ENCODE measurements around the gene PEX19.

The PEX19 gene

GRCh38 chr1:160237558-160237957 lies 47.4 kb downstream of the PEX19 start:
- DNase-seq, result no peak

GRCh38 chr1:160236806-160237205 lies 48.1 kb downstream of the PEX19 start:
- DNase-seq, result no peak

- no peak for DNase-seq
Measured at GRCh38 chr1:160232911-160233310, 52.0 kb downstream of the PEX19 start.

GRCh38 chr1:160228431-160228830 lies 56.5 kb downstream of the PEX19 start:
- no peak for DNase-seq

- DNase-seq, result no peak
Measured at GRCh38 chr1:160227561-160227960, 57.4 kb downstream of the PEX19 start.

GRCh38 chr1:160227034-160227433 lies 57.9 kb downstream of the PEX19 start:
- no peak for DNase-seq
